ENCODE measurements around the gene CIPC.

CIPC gene

GRCh38 chr14:77097700-77098528, at the start of gene CIPC:
CIPC (plus strand) TSS chr14:77098258; CDS start chr14:77105709, 7,451 bp downstream.
- DNase-seq (ENCODE audit: low read depth) = peak; percentile 92

- DNase-seq (ENCODE audit: low read depth) = no peak
These were observed 46.9 kb upstream of the CIPC start for GRCh38 chr14:77051116-77051515.

- DNase-seq (ENCODE audit: low read depth) = no peak
These were observed 45.6 kb upstream of the CIPC start for GRCh38 chr14:77052281-77053044.

- no peak for DNase-seq (ENCODE audit: low read depth)
These were observed 44.8 kb upstream of the CIPC start for GRCh38 chr14:77053046-77053841.

GRCh38 chr14:77055306-77055705, 42.8 kb upstream of the CIPC start:
- no peak for DNase-seq (ENCODE audit: low read depth)

GRCh38 chr14:77055981-77056380, 42.1 kb upstream of the CIPC start:
- DNase-seq (ENCODE audit: low read depth) = no peak

- DNase-seq (ENCODE audit: low read depth) = no peak
These were observed 39.9 kb upstream of the CIPC start for GRCh38 chr14:77058117-77058516.

GRCh38 chr14:77058785-77059184, 39.3 kb upstream of the CIPC start:
- DNase-seq (ENCODE audit: low read depth) = no peak

- DNase-seq (ENCODE audit: low read depth) = no peak
These were observed 38.7 kb upstream of the CIPC start for GRCh38 chr14:77059276-77059915.

GRCh38 chr14:77061630-77062257, 36.3 kb upstream of the CIPC start:
- no peak for DNase-seq (ENCODE audit: low read depth)

GRCh38 chr14:77062261-77062660, 35.8 kb upstream of the CIPC start:
- DNase-seq (ENCODE audit: low read depth) = no peak

GRCh38 chr14:77063571-77064171, 34.4 kb upstream of the CIPC start:
- no peak for DNase-seq (ENCODE audit: low read depth)

- no peak for DNase-seq (ENCODE audit: low read depth)
These were observed 33.4 kb upstream of the CIPC start for GRCh38 chr14:77064521-77065178.

- no peak for DNase-seq (ENCODE audit: low read depth)
These were observed 32.0 kb upstream of the CIPC start for GRCh38 chr14:77065851-77066577.

- no peak for DNase-seq (ENCODE audit: low read depth)
These were observed 31.4 kb upstream of the CIPC start for GRCh38 chr14:77066578-77067172.

- DNase-seq (ENCODE audit: low read depth) = no peak
These were observed 30.2 kb upstream of the CIPC start for GRCh38 chr14:77067632-77068516.

- no peak for DNase-seq (ENCODE audit: low read depth)
These were observed 29.4 kb upstream of the CIPC start for GRCh38 chr14:77068517-77069200.

GRCh38 chr14:77069551-77069950, 28.5 kb upstream of the CIPC start:
- no peak for DNase-seq (ENCODE audit: low read depth)

All from HS-5 (cell line).